Neural cell (in vitro differentiated cells): ENCODE results near the gene TMEM244. TPM values are rescaled to one million over a fixed set of nuclear protein-coding genes. Genes with fewer than 3 reads are reported as not detected.

Source experiments
- H2AFZ ChIP-seq: fragments of 200-600, 300-800 bp; sonication (generic), shearing (Covaris generic); 2 replicates; pipeline ENCODE4 v1.6.0; 2014; ENCODE audit warnings: low read depth, mild to moderate bottlenecking, antibody characterized with exemption, low read length, moderate library complexity
- H3F3A ChIP-seq: fragments of 200-600 bp; shearing (Covaris generic); 2 replicates; pipeline ENCODE4 v1.6.1; 2016; ENCODE audit warnings: mild to moderate bottlenecking, moderate library complexity, mixed read lengths, antibody characterized with exemption, low read length; ENCODE audit not compliant: insufficient read depth, poor library complexity, severe bottlenecking
- H3K27ac ChIP-seq: fragments of 200-600, 300-800 bp; sonication (generic), shearing (Covaris generic); 2 replicates; pipeline ENCODE4 v1.5.1; 2014; ENCODE audit warnings: mild to moderate bottlenecking, low read length, moderate library complexity
- H3K27me3 ChIP-seq: fragments of 300-800, 200-600 bp; sonication (generic), shearing (Covaris generic); 2 replicates; pipeline ENCODE4 v1.6.0; 2014; ENCODE audit warnings: mild to moderate bottlenecking, low read depth, low read length, moderate library complexity; ENCODE audit not compliant: insufficient read depth
- H3K36me3 ChIP-seq: fragments of 300-800, 200-600 bp; sonication (generic), shearing (Covaris generic); 2 replicates; pipeline ENCODE4 v1.5.1; 2014; ENCODE audit warnings: mild to moderate bottlenecking, antibody characterized with exemption, low read length, moderate library complexity; ENCODE audit not compliant: insufficient read depth
- H3K4me2 ChIP-seq: fragments of 300-800, 200-600 bp; sonication (generic), shearing (Covaris generic); 2 replicates; pipeline ENCODE4 v1.6.0; 2014; ENCODE audit warnings: mild to moderate bottlenecking, low read length
- H3K4me3 ChIP-seq: fragments of 300-800, 200-600 bp; sonication (generic), shearing (Covaris generic); 2 replicates; pipeline ENCODE4 v1.5.1; 2014; ENCODE audit warnings: mild to moderate bottlenecking, low read length, moderate library complexity
- H3K79me2 ChIP-seq: fragments of 200-600 bp; shearing (Covaris generic); replicated peaks from 2 replicates; pipeline ENCODE4 v1.6.0; 2014; ENCODE audit warnings: mild to moderate bottlenecking, low read length, moderate library complexity; ENCODE audit not compliant: insufficient read depth
- H3K9ac ChIP-seq: fragments of 300-800, 200-600 bp; sonication (generic), shearing (Covaris generic); 2 replicates; pipeline ENCODE4 v1.6.1; 2016; ENCODE audit warnings: mild to moderate bottlenecking, low read length, mixed read lengths
- H3K9me2 ChIP-seq: fragments of 200-600 bp; shearing (Covaris generic); 2 replicates; pipeline ENCODE4 v1.6.1; 2016; ENCODE audit warnings: mild to moderate bottlenecking, low read length, mixed read lengths; ENCODE audit not compliant: insufficient read depth
- H3K9me3 ChIP-seq: fragments of 200-600, 300-800 bp; sonication (generic), shearing (Covaris generic); 2 replicates; pipeline ENCODE4 v1.6.1; 2016; ENCODE audit warnings: mild to moderate bottlenecking, mixed run types, low read length, moderate library complexity, mixed read lengths
- H4K20me1 ChIP-seq: fragments of 200-600 bp; shearing (Covaris generic); 2 replicates; pipeline ENCODE4 v1.6.1; 2016; ENCODE audit warnings: mild to moderate bottlenecking, mixed run types; ENCODE audit not compliant: insufficient read depth
- CTCF ChIP-seq: fragments of 450-650 bp; IDR thresholded peaks from 2 replicates; pipeline ENCODE4 v1.5.1; 2014; ENCODE audit warnings: antibody characterized with exemption, mild to moderate bottlenecking, moderate library complexity; ENCODE audit not compliant: poor library complexity, severe bottlenecking
- EP300 ChIP-seq: fragments of 450-650 bp; conservative IDR thresholded peaks from 2 replicates; pipeline ENCODE4 v1.6.1; 2014; ENCODE audit warnings: antibody characterized with exemption, mild to moderate bottlenecking, moderate library complexity; ENCODE audit not compliant: poor library complexity, severe bottlenecking
- EZH2 ChIP-seq: fragments of 200-600, 300-800 bp; shearing (Covaris generic), sonication (generic); IDR thresholded peaks from 2 replicates; pipeline ENCODE4 v1.6.1; 2014; ENCODE audit warnings: antibody characterized with exemption, low read length, borderline replicate concordance, mild to moderate bottlenecking; ENCODE audit not compliant: insufficient read depth, poor library complexity, severe bottlenecking
- MXI1 ChIP-seq: fragments of 450-650 bp; conservative IDR thresholded peaks from 2 replicates; pipeline ENCODE4 v1.6.1; 2014; ENCODE audit warnings: antibody characterized with exemption, mild to moderate bottlenecking; ENCODE audit not compliant: poor library complexity, severe bottlenecking
- POLR2AphosphoS5 ChIP-seq: IDR thresholded peaks from 2 replicates; pipeline ENCODE4 v1.6.1; 2012
- RAD21 ChIP-seq: fragments of 450-650 bp; conservative IDR thresholded peaks from 2 replicates; pipeline ENCODE4 v1.6.1; 2014; ENCODE audit warnings: antibody characterized with exemption, mild to moderate bottlenecking, moderate library complexity
- REST ChIP-seq: IDR thresholded peaks from 2 replicates; pipeline ENCODE4 v1.6.1; 2012; ENCODE audit warnings: borderline replicate concordance
- SMC3 ChIP-seq: fragments of 450-650 bp; conservative IDR thresholded peaks from 2 replicates; pipeline ENCODE4 v1.6.1; 2014; ENCODE audit warnings: antibody characterized with exemption, mild to moderate bottlenecking, moderate library complexity; ENCODE audit not compliant: poor library complexity
- TAF1 ChIP-seq: IDR thresholded peaks from 2 replicates; pipeline ENCODE4 v1.6.1; 2012; ENCODE audit warnings: low read depth
- polyA minus RNA-seq: library from RNA; depleted of rRNA, polyadenylated mRNA; stranded (reverse); fragments of >200 nt; gene quantifications from 2 replicates; pipeline ENCODE4 v1.2.3, GENCODE V29; 2014
- polyA plus RNA-seq: library from polyadenylated mRNA; depleted of rRNA; stranded (reverse); fragments of >200 nt; gene quantifications from 2 replicates; pipeline ENCODE4 v1.2.3, GENCODE V29; 2014

Gene TMEM244
- polyA plus RNA-seq (not detected in 2 replicates), polyA minus RNA-seq (not detected in 2 replicates)

- Histone ChIP-seq H3K4me3 (no peak within 1 kb of the TSS), H3K9me3 (no peaks in the 10 kb centered on the region), H2AFZ (no peak within 1 kb of the TSS), H3K36me3 (no peaks in the 10 kb centered on the region), H3K27me3 (no peaks in the 10 kb centered on the region), H3K9ac (no peak within 1 kb of the TSS), H3K9me2 (no peaks in the 10 kb centered on the region), H4K20me1 (no peaks in the 10 kb centered on the region), H3K27ac (no peak within 1 kb of the TSS), H3K4me2 (no peak within 1 kb of the TSS), H3F3A (no peaks in the 10 kb centered on the region), H3K79me2 (no peaks in the 10 kb centered on the region)
- no peak for TF ChIP-seq CTCF
- peak; percentile 11 for TF ChIP-seq POLR2AphosphoS5
Measured at GRCh38 chr6:129860908-129861665, at the start of gene TMEM244. Gene TMEM244, minus strand, starts transcription at chr6:129861315. Its CDS starts 127 bp downstream, at chr6:129861188.

- H4K20me1 ChIP-seq, result no peaks in the 10 kb centered on the region
- H3K4me2 ChIP-seq, result no peak overlapping the region
- no peaks in the 10 kb centered on the region for H3F3A ChIP-seq
- no peak overlapping the region for H3K27ac ChIP-seq
- no peaks in the 10 kb centered on the region for H3K79me2 ChIP-seq
- no peaks in the 10 kb centered on the region for H3K9me3 ChIP-seq
- no peaks in the 10 kb centered on the region for H3K27me3 ChIP-seq
- H3K9ac ChIP-seq, result no peak overlapping the region
- H3K4me3 ChIP-seq, result no peak overlapping the region
- H3K36me3 ChIP-seq, result no peaks in the 10 kb centered on the region
- H3K9me2 ChIP-seq, result no peaks in the 10 kb centered on the region
- TF ChIP-seq EP300 (no peak), TAF1 (no peak), EZH2 (no peak), CTCF (no peak), SMC3 (no peak), MXI1 (no peak), REST (no peak), POLR2AphosphoS5 (no peak), RAD21 (no peak)
- no peak overlapping the region for H2AFZ ChIP-seq
Measured at GRCh38 chr6:129908858-129909257, 47.7 kb upstream of the TMEM244 start.
